ENCODE results near the gene PLEKHM3. TPM values are rescaled to one million over a fixed set of nuclear protein-coding genes. Genes with fewer than 3 reads are reported as not detected.

Gene PLEKHM3
- total and polyA plus RNA-seq, 2 donors (not counting 3 experiments of a cell fraction or from before 2014, with no cell fraction given) = 3.1 to 9.1 TPM

DNA sequence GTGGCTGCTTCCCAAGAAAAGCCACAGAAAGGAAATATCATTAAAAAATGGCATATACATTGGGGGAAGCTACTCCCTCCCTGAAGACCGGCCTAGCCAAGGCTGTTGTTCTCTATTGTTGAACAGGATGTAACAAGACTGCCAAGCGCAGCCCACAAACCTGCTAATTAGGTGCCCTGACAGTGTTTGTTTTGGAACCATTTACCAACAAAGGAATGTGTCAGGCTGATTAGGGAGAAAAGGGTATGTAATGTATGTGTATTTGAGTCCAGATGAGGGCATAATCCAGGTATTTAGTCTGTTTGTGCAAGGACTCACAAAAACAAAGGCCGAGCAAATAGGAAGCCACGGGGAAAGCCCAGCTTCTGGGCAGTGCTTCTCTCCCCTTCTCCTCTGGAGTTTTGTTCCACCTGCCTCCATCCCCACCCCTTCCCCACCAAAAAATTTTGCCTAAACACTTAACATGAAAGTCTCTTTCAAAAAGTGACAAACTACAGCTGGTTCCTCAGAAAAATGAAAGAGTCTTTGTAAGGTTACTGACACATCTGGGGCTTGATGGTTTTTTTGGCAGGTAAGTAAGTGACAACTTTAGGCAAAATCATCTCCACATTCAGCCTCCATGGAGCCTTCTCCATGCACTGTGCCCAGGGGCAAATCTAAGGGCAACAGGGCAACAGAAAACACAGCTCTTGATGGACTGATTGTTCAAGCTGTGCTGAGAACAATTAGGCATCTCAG, 177.4 kb downstream of the PLEKHM3 start:
- H3K9ac ChIP-seq (replicated peaks; ENCODE audit: extremely low read depth, insufficient read depth, low read length) = peak overlapping the region; percentile 46
- no peaks in the 10 kb centered on the region for H3K9me1 ChIP-seq (replicated peaks; ENCODE audit: control insufficient read depth, extremely low read depth, insufficient read depth, low read length)
- no TSS peak for BruUV-seq (replicated peaks)
- no peaks in the 10 kb centered on the region for H3K36me3 ChIP-seq (ENCODE audit: control insufficient read depth in 2 of 2, extremely low read depth in 1 of 2, insufficient read depth in 2 of 2, low read length in 2 of 2)
- peak; percentile 97 for DNase-seq (ENCODE audit: low read depth, low spot score)
- H3K27me3 ChIP-seq (ENCODE audit: control insufficient read depth in 2 of 2, insufficient read depth in 2 of 2, low read length in 2 of 2) = no peaks in the 10 kb centered on the region
- H4K20me1 ChIP-seq (replicated peaks; ENCODE audit: control insufficient read depth, extremely low read depth, insufficient read depth, low read length) = no peaks in the 10 kb centered on the region
- no peak for TF ChIP-seq MYC (IDR thresholded peaks at IDR 0.05; ENCODE audit: low read depth, low read length)
- TF ChIP-seq, protein P1, sequence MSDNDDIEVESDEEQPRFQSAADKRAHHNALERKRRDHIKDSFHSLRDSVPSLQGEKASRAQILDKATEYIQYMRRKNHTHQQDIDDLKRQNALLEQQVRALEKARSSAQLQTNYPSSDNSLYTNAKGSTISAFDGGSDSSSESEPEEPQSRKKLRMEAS (IDR thresholded peaks at IDR 0.05; ENCODE audit: insufficient read depth, insufficient read length) = no peak
- no peak for TF ChIP-seq EZH2 (IDR thresholded peaks at IDR 0.05; ENCODE audit: borderline replicate concordance, low read depth, low read length, severe bottlenecking)
- peak; percentile 57 for TF ChIP-seq FOS (IDR thresholded peaks at IDR 0.05; ENCODE audit: borderline replicate concordance, insufficient read depth, low read length)
- TF ChIP-seq, protein P2, sequence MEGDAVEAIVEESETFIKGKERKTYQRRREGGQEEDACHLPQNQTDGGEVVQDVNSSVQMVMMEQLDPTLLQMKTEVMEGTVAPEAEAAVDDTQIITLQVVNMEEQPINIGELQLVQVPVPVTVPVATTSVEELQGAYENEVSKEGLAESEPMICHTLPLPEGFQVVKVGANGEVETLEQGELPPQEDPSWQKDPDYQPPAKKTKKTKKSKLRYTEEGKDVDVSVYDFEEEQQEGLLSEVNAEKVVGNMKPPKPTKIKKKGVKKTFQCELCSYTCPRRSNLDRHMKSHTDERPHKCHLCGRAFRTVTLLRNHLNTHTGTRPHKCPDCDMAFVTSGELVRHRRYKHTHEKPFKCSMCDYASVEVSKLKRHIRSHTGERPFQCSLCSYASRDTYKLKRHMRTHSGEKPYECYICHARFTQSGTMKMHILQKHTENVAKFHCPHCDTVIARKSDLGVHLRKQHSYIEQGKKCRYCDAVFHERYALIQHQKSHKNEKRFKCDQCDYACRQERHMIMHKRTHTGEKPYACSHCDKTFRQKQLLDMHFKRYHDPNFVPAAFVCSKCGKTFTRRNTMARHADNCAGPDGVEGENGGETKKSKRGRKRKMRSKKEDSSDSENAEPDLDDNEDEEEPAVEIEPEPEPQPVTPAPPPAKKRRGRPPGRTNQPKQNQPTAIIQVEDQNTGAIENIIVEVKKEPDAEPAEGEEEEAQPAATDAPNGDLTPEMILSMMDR (IDR thresholded peaks at IDR 0.05; ENCODE audit: extremely low read depth in 1 of 2, insufficient read depth in 1 of 2, low read depth in 1 of 2, low read length in 2 of 2) = no peak
- TF ChIP-seq POLR2AphosphoS5 (IDR thresholded peaks at IDR 0.05; ENCODE audit: insufficient read depth, low read depth, low read length) = peak; percentile 90
- peak; percentile 61 for TF ChIP-seq POLR2A (IDR thresholded peaks at IDR 0.05; ENCODE audit: low read depth, low read length)
- TF ChIP-seq GATA2 (IDR thresholded peaks at IDR 0.05; ENCODE audit: insufficient read depth, insufficient read length, low read depth, low read length) = peak; percentile 47
- no peak for TF ChIP-seq JUN (IDR thresholded peaks at IDR 0.05; ENCODE audit: borderline replicate concordance, insufficient read depth, insufficient read length, low read depth)
- CTCF ChIA-PET = interaction anchor here (0.7 to 2.1 kb wide), 19 partner anchors 9 to 221 kb away, joined by 3 to 12 read pairs (median 4); partner anchors contain the start of gene FZD5
- intact Hi-C loops (cut with micrococcal nuclease) = loop anchor here (1.0 to 2.0 kb wide), 6 partner anchors 11 to 221 kb away; partner anchors contain the start of gene PLEKHM3
- peak; percentile 95 for FAIRE-seq
- H3K9me3 ChIP-seq (replicated peaks; ENCODE audit: control insufficient read depth, insufficient read depth, low read length) = no peaks in the 10 kb centered on the region
- no peak overlapping the region for H3K4me3 ChIP-seq (replicated peaks in 1 of 3; ENCODE audit: insufficient read depth in 1 of 3, low read depth in 1 of 3, low read length in 3 of 3)
- no peaks in the 10 kb centered on the region for H3K79me2 ChIP-seq (ENCODE audit: control insufficient read depth, insufficient read depth, low read length)
- peak overlapping the region; percentile 47 for H3K27ac ChIP-seq (ENCODE audit: insufficient read depth, low read depth, low read length)
- POLR2A ChIA-PET = interaction anchor here (1.0 kb wide), 1 partner anchor 78 kb away, joined by 4 read pairs; the partner anchor contains the start of gene FZD5
- dilution Hi-C loops (cut with MboI; ENCODE audit: extremely low pct_ligation_motif_present, low sequenced_read_pairs) = no loop called here
- no peak overlapping the region for H2AFZ ChIP-seq (ENCODE audit: low read depth, low read length)
- H3K4me1 ChIP-seq (ENCODE audit: control insufficient read depth, extremely low read depth, insufficient read depth, low read length) = peaks cover 18% of the 10 kb centered on the region
- peak overlapping the region; percentile 14 for H3K4me2 ChIP-seq (ENCODE audit: insufficient read depth, low read length)
